H1 (cell line): ENCODE data around the gene PPIP5K1. TPM values are rescaled to one million over a fixed set of nuclear protein-coding genes. Genes with fewer than 3 reads are reported as not detected.

ENCODE experiments used
- CTCF ChIA-PET: fragments of 300-600 bp; sonication (Branson Sonifier 250); formaldehyde crosslinking; loops from one replicate; lab custom pipeline; 2021; ENCODE audit not compliant: partially characterized antibody; lab: Charles Lee
- POLR2A ChIA-PET: fragments of 300-600 bp; sonication (Branson Sonifier 250); formaldehyde crosslinking; loops from one replicate; lab custom pipeline; 2021; ENCODE audit warnings: inconsistent platforms; ENCODE audit not compliant: partially characterized antibody; lab: Charles Lee
- DNase-seq, 2 experiments: peaks; one replicate each; pipeline versions ENCODE4 v3.0.0 to v3.0.0-alpha.2; 2010 to 2022; ENCODE audit warnings: low spot score in 2 of 2, low read depth in 1 of 2, mixed read lengths in 1 of 2
- FAIRE-seq: peaks from 2 replicates; lab custom pipeline; 2011; peaks lifted over from hg19 to GRCh38; lab: Jason Lieb, UNC
- H2AFZ ChIP-seq: 2 replicates; pipeline ENCODE4 v1.8.1; 2012; ENCODE audit warnings: low read length, inconsistent platforms
- H2AK5ac ChIP-seq: 2 replicates; pipeline ENCODE4 v1.6.1; 2013; ENCODE audit warnings: low read depth, low read length
- H2BK120ac ChIP-seq: replicated peaks from 2 replicates; pipeline ENCODE3; 2013; ENCODE audit warnings: low read depth, low read length, inconsistent platforms
- H2BK12ac ChIP-seq: 2 replicates; pipeline ENCODE4 v1.6.1; 2013; ENCODE audit warnings: low read depth, low read length
- H2BK15ac ChIP-seq: 2 replicates; pipeline ENCODE4 v1.6.1; 2013; ENCODE audit warnings: low read length
- H2BK20ac ChIP-seq: 2 replicates; pipeline ENCODE4 v1.6.1; 2013; ENCODE audit warnings: low read length
- H2BK5ac ChIP-seq: 2 replicates; pipeline ENCODE4 v1.6.1; 2013; ENCODE audit warnings: low read depth, low read length
- H3K14ac ChIP-seq: 2 replicates; pipeline ENCODE4 v1.6.1; 2013; ENCODE audit warnings: inconsistent platforms; ENCODE audit not compliant: insufficient read length
- H3K18ac ChIP-seq: 2 replicates; pipeline ENCODE4 v1.6.1; 2013; ENCODE audit warnings: low read length; ENCODE audit errors: extremely low read depth
- H3K23ac ChIP-seq: 2 replicates; pipeline ENCODE4 v1.6.1; 2013; ENCODE audit warnings: inconsistent platforms; ENCODE audit not compliant: insufficient read length
- H3K23me2 ChIP-seq: 2 replicates; pipeline ENCODE4 v1.6.1; 2013; ENCODE audit warnings: low read depth, low read length
- H3K27ac ChIP-seq: 2 replicates; pipeline ENCODE4 v1.6.1; 2011; ENCODE audit warnings: low read depth, low read length, inconsistent platforms
- H3K27me3 ChIP-seq, 4 experiments: replicated peaks in 1 of 4; 1 replicate in 1 of 4; 2 replicates in 3 of 4; pipeline versions ENCODE4 v1.6.1 to v1.8.1; 2011 to 2013; ENCODE audit warnings: low read length in 3 of 4, mild to moderate bottlenecking in 3 of 4, inconsistent platforms in 2 of 4, mixed read lengths in 2 of 4, moderate library complexity in 1 of 4; ENCODE audit not compliant: control insufficient read depth in 3 of 4, insufficient read depth in 3 of 4; ENCODE audit errors: extremely low read depth in 1 of 4
- H3K36me3 ChIP-seq, 4 experiments: 2 replicates each; pipeline versions ENCODE4 v1.6.1 to v1.8.1; 2011 to 2013; ENCODE audit warnings: mild to moderate bottlenecking in 4 of 4, low read length in 3 of 4, moderate library complexity in 2 of 4, control low read depth in 1 of 4, inconsistent platforms in 1 of 4; ENCODE audit not compliant: insufficient read depth in 4 of 4, control insufficient read depth in 2 of 4
- H3K4ac ChIP-seq: replicated peaks from 2 replicates; pipeline ENCODE3; 2013; ENCODE audit warnings: low read length, low read depth, mixed read lengths, inconsistent platforms; ENCODE audit not compliant: insufficient read length
- H3K4me1 ChIP-seq, 4 experiments: replicated peaks in 1 of 4; 1 replicate in 1 of 4; 2 replicates in 3 of 4; pipeline versions ENCODE4 v1.6.1 to v1.8.1; 2011 to 2013; ENCODE audit warnings: low read length in 3 of 4, inconsistent platforms in 2 of 4, mixed read lengths in 1 of 4; ENCODE audit not compliant: insufficient read depth in 4 of 4, control insufficient read depth in 3 of 4
- H3K4me2 ChIP-seq, 2 experiments: 2 replicates each; pipeline versions ENCODE4 v1.6.1 to v1.8.1; 2011 to 2013; ENCODE audit warnings: low read depth in 2 of 2, low read length in 2 of 2, control low read depth in 1 of 2, inconsistent platforms in 1 of 2, mild to moderate bottlenecking in 1 of 2; ENCODE audit not compliant: insufficient read depth in 1 of 2
- H3K4me3 ChIP-seq, 4 experiments: fragments of 200-600, 300-600 bp in 1 of 4; sonication (generic), shearing (Covaris generic), sonication (Bioruptor Twin) in 1 of 4; 2 replicates each; pipeline versions ENCODE4 v1.5.1 to v1.8.1; 2011 to 2016; ENCODE audit warnings: low read length in 4 of 4, low read depth in 3 of 4, control low read depth in 2 of 4, inconsistent platforms in 2 of 4, mild to moderate bottlenecking in 2 of 4, mixed read lengths in 1 of 4, moderate library complexity in 1 of 4; ENCODE audit not compliant: insufficient read depth in 2 of 4; ENCODE audit errors: extremely low read depth in 1 of 4
- H3K56ac ChIP-seq: replicated peaks from 2 replicates; pipeline ENCODE3; 2013; ENCODE audit warnings: low read depth, mild to moderate bottlenecking, mixed read lengths, low read length, inconsistent platforms; ENCODE audit not compliant: insufficient read length
- H3K79me1 ChIP-seq: 2 replicates; pipeline ENCODE4 v1.6.1; 2013; ENCODE audit warnings: low read depth, low read length, control low read depth
- H3K79me2 ChIP-seq, 2 experiments: 2 replicates each; pipeline versions ENCODE4 v1.6.1 to v1.8.1; 2012 to 2013; ENCODE audit warnings: low read length in 2 of 2, mild to moderate bottlenecking in 2 of 2, inconsistent platforms in 1 of 2; ENCODE audit not compliant: insufficient read depth in 2 of 2, control insufficient read depth in 1 of 2
- H3K9ac ChIP-seq, 4 experiments: replicated peaks in 1 of 4; 1 replicate in 1 of 4; 2 replicates in 3 of 4; pipeline versions ENCODE4 v1.6.1 to v1.8.1; 2011 to 2013; ENCODE audit warnings: low read depth in 3 of 4, low read length in 3 of 4, control low read depth in 2 of 4, mild to moderate bottlenecking in 2 of 4, moderate library complexity in 2 of 4, inconsistent platforms in 1 of 4; ENCODE audit errors: extremely low read depth in 1 of 4
- H3K9me3 ChIP-seq, 2 experiments: 2 replicates each; pipeline versions ENCODE4 v1.6.1 to v1.8.1; 2012 to 2013; ENCODE audit warnings: mild to moderate bottlenecking in 2 of 2, moderate library complexity in 2 of 2, control low read depth in 1 of 2, inconsistent platforms in 1 of 2, low read depth in 1 of 2, low read length in 1 of 2, mixed read lengths in 1 of 2; ENCODE audit not compliant: insufficient read depth in 2 of 2
- H4K20me1 ChIP-seq, 2 experiments: replicated peaks in 1 of 2; 2 replicates each; pipeline versions ENCODE3 to v1.8.1; 2011 to 2013; ENCODE audit warnings: inconsistent platforms in 2 of 2, low read length in 2 of 2, mild to moderate bottlenecking in 1 of 2; ENCODE audit not compliant: insufficient read depth in 2 of 2, control insufficient read depth in 1 of 2
- H4K5ac ChIP-seq: 2 replicates; pipeline ENCODE4 v1.6.1; 2013; ENCODE audit warnings: low read length, low read depth, mixed read lengths, inconsistent platforms; ENCODE audit not compliant: insufficient read length
- H4K8ac ChIP-seq: 2 replicates; pipeline ENCODE4 v1.8.0; 2013; ENCODE audit warnings: mild to moderate bottlenecking, moderate library complexity, low read length, inconsistent platforms; ENCODE audit not compliant: insufficient read depth; ENCODE audit errors: extremely low read depth
- H4K91ac ChIP-seq: replicated peaks from 2 replicates; pipeline ENCODE3; 2013; ENCODE audit warnings: low read length, mixed read lengths, inconsistent platforms; ENCODE audit not compliant: insufficient read length
- BACH1 ChIP-seq: IDR thresholded peaks from 2 replicates; pipeline ENCODE4 v1.6.1; 2012; ENCODE audit warnings: low read length, improper control_type of control experiment
- CHD2 ChIP-seq: IDR thresholded peaks from 2 replicates; pipeline ENCODE4 v1.6.1; 2012; ENCODE audit warnings: low read length, improper control_type of control experiment
- CTCF ChIP-seq, 3 experiments: IDR thresholded peaks; 1 replicate in 2 of 3; 2 replicates in 1 of 3; pipeline versions ENCODE4 v1.5.1 to v1.6.1; 2011; ENCODE audit warnings: low read length in 3 of 3, mild to moderate bottlenecking in 3 of 3, inconsistent platforms in 2 of 3, low read depth in 1 of 3, moderate library complexity in 1 of 3; ENCODE audit not compliant: insufficient read depth in 1 of 3; ENCODE audit errors: control extremely low read depth in 1 of 3
- MAX ChIP-seq: IDR thresholded peaks from 2 replicates; pipeline ENCODE4 v1.6.1; 2012; ENCODE audit warnings: inconsistent platforms
- PHF8 ChIP-seq: fragments of 200-600 bp; sonication (generic); conservative IDR thresholded peaks from 2 replicates; pipeline ENCODE4 v1.7.1; 2012; ENCODE audit warnings: low read depth, mild to moderate bottlenecking, inconsistent platforms, low read length, moderate library complexity
- SIRT6 ChIP-seq: IDR thresholded peaks from one replicate; pipeline ENCODE4 v1.7.1; 2012; ENCODE audit warnings: low read length, inconsistent platforms
- SP1 ChIP-seq: IDR thresholded peaks from 2 replicates; pipeline ENCODE4 v1.6.1; 2011; ENCODE audit warnings: low read depth, low read length
- YY1 ChIP-seq: IDR thresholded peaks from 2 replicates; pipeline ENCODE4 v1.6.1; 2011; ENCODE audit warnings: low read depth, mild to moderate bottlenecking, low read length
- WGBS, 2 experiments: shearing (Covaris generic) in 1 of 2; methylation state at CpG; one replicate each; pipeline versions ENCODE4 v1.1.6 to v1.1.7; 2013 to 2015; ENCODE audit warnings: low lambda C conversion rate in 2 of 2, mixed read lengths in 2 of 2, inconsistent platforms in 1 of 2, low coverage in 1 of 2, missing lambda C conversion rate in 1 of 2; ENCODE audit not compliant: insufficient replicate concordance in 2 of 2, insufficient coverage in 1 of 2, insufficient read length in 1 of 2; ENCODE audit errors: extremely low coverage in 1 of 2, missing lambda C conversion rate in 1 of 2; 5-methylcytosine and 5-hydroxymethylcytosine counted together
- polyA plus RNA-seq, 7 experiments: library from polyadenylated mRNA; depleted of rRNA in 3 of 7; stranded (reverse) in 5 of 7; unstranded in 2 of 7; fragments of >200 nt in 5 of 7; fragments of 200-250 nt in 2 of 7; gene quantifications; 1 replicate in 5 of 7; 2 replicates in 1 of 7; 4 replicates in 1 of 7; pipeline versions ENCODE4 v1.2.1 to v1.2.3, GENCODE V29; 2011 to 2013; ENCODE audit warnings: missing spikeins in 2 of 7, mixed read lengths in 2 of 7
- total RNA-seq: library from RNA; stranded (reverse); fragmentation: NEBNext Ultra II Directional; extraction: Animal tissue kit (Norgen Biotek cat#: 25700); gene quantifications from 2 replicates; pipeline ENCODE4 v1.2.1, GENCODE V29; 2021

The PPIP5K1 gene
- total and polyA plus RNA-seq, 2 of the 8 experiments (the other 6 are each of a cell fraction or from before 2014, with no cell fraction given), result 18.8 to 22.7 TPM

GRCh38 chr15:43510200-43511011, 79.6 kb downstream of the PPIP5K1 start:
- peaks cover 10% of the 10 kb centered on the region for H3K23me2 ChIP-seq
- peaks cover 4 to 16% (median 10%) of the 10 kb centered on the region in 4 experiments for H3K27me3 ChIP-seq
- H3K23ac ChIP-seq, result no peak overlapping the region
- ChIA-PET CTCF (interaction anchor here (0.8 to 9.4 kb wide), 10 partner anchors 9 to 99 kb away, joined by 3 to 121 read pairs (median 6); partner anchors contain the start of gene TP53BP1), POLR2A (interaction anchor here (0.5 to 5.0 kb wide), 14 partner anchors 9 to 540 kb away, joined by 3 to 81 read pairs (median 6); partner anchors contain the start of genes TP53BP1, TUBGCP4 and ZSCAN29)
- no peak overlapping the region for H3K18ac ChIP-seq
- peaks cover 0 to 2% of the 10 kb centered on the region in 2 experiments for H4K20me1 ChIP-seq
- no peaks in the 10 kb centered on the region for H3K79me1 ChIP-seq
- peak overlapping the region; percentile 65 for H4K5ac ChIP-seq
- DNase-seq (peak; percentile 97 to 98), FAIRE-seq (no peak)
- no peak overlapping the region for H3K14ac ChIP-seq
- peak overlapping the region; percentile 19 for H3K4ac ChIP-seq
- H3K4me3 ChIP-seq, result peak overlapping the region; percentile 59 to 83 (median 78)
- H2AK5ac ChIP-seq, result no peak overlapping the region
- H3K56ac ChIP-seq, result peak overlapping the region; percentile 84
- no peak overlapping the region for H4K91ac ChIP-seq
- H2BK5ac ChIP-seq, result no peak overlapping the region; the same call in 1 of the 2 replicates
- 2% methylated on average over 32 of the region's 41 CpGs; no CpG with 5 or more reads in 1 of the 2 experiments for WGBS, 2 experiments
- H3K27ac ChIP-seq, result peak overlapping the region; percentile 53
- peak overlapping the region in 3 of 4 experiments; percentile 27 to 62 (median 57); a peak in 5 of 7 replicates for H3K9ac ChIP-seq
- peak overlapping the region; percentile 64 for H2AFZ ChIP-seq
- H3K79me2 ChIP-seq, result no peaks in the 10 kb centered on the region
- peak overlapping the region; percentile 82; the same call in 1 of the 2 replicates for H4K8ac ChIP-seq
- no peak overlapping the region for H2BK15ac ChIP-seq
- peaks cover 3 to 16% (median 8%) of the 10 kb centered on the region in 4 experiments; a peak in 6 of 7 replicates for H3K4me1 ChIP-seq
- H3K36me3 ChIP-seq, result no peaks in the 10 kb centered on the region
- H2BK12ac ChIP-seq, result no peak overlapping the region; the same call in 1 of the 2 replicates
- peak overlapping the region; percentile 93 to 94 for H3K4me2 ChIP-seq
- H3K9me3 ChIP-seq, result no peaks in the 10 kb centered on the region
- H2BK120ac ChIP-seq, result no peak overlapping the region
- H2BK20ac ChIP-seq, result no peak overlapping the region
- peak; percentile 57; the same call in 1 of the 2 replicates for TF ChIP-seq PHF8
- no peak for TF ChIP-seq SIRT6
- TF ChIP-seq CHD2, result peak; percentile 79
- peak; percentile 69; the same call in 1 of the 2 replicates for TF ChIP-seq SP1
- peak in 1 of 3 experiments; percentile 46; a peak in 1 of 4 replicates for TF ChIP-seq CTCF (IDR thresholded peaks at IDR 0.05; ENCODE audit: control extremely low read depth in 1 of 3, insufficient read depth in 1 of 3, low read depth in 1 of 3, low read length in 3 of 3)
- TF ChIP-seq BACH1, result no peak
- peak; percentile 88 for TF ChIP-seq YY1
- 0 out of 2 replicates have a peak, but pooled peaks have one; percentile 31 for TF ChIP-seq MAX
